Measurements from ENCODE around the gene TRPM8.

TRPM8 gene

GRCh38 chr2:234002281-234002680 is 85.1 kb downstream of the TRPM8 start:
- DNase-seq (ENCODE audit: low read depth), result no peak

- no peak for DNase-seq (ENCODE audit: low read depth)
Measured at GRCh38 chr2:234003972-234004617, 86.9 kb downstream of the TRPM8 start.

GRCh38 chr2:234005126-234005525 is 88.0 kb downstream of the TRPM8 start:
- DNase-seq (ENCODE audit: low read depth), result no peak

- no peak for DNase-seq (ENCODE audit: low read depth)
Measured at GRCh38 chr2:234006501-234006900, 89.3 kb downstream of the TRPM8 start.

- no peak for DNase-seq (ENCODE audit: low read depth)
Measured at GRCh38 chr2:234014427-234014826, 97.3 kb downstream of the TRPM8 start.

GRCh38 chr2:234015861-234016260 is 98.7 kb downstream of the TRPM8 start:
- DNase-seq (ENCODE audit: low read depth), result no peak

- no peak for DNase-seq (ENCODE audit: low read depth)
Measured at GRCh38 chr2:234019896-234020295, 102.7 kb downstream of the TRPM8 start.

GRCh38 chr2:234020332-234020731 is 103.2 kb downstream of the TRPM8 start:
- DNase-seq (ENCODE audit: low read depth), result no peak

GRCh38 chr2:234022424-234022823 is 105.3 kb downstream of the TRPM8 start:
- DNase-seq (ENCODE audit: low read depth), result no peak

- no peak for DNase-seq (ENCODE audit: low read depth)
Measured at GRCh38 chr2:234024304-234024703, 107.1 kb downstream of the TRPM8 start.

- DNase-seq (ENCODE audit: low read depth), result no peak
Measured at GRCh38 chr2:234025466-234025865, 108.3 kb downstream of the TRPM8 start.

GRCh38 chr2:234025891-234026401 is 108.8 kb downstream of the TRPM8 start:
- no peak for DNase-seq (ENCODE audit: low read depth)

- no peak for DNase-seq (ENCODE audit: low read depth)
Measured at GRCh38 chr2:234026693-234027254, 109.6 kb downstream of the TRPM8 start.

- no peak for DNase-seq (ENCODE audit: low read depth)
Measured at GRCh38 chr2:234027641-234028040, 110.5 kb downstream of the TRPM8 start.

GRCh38 chr2:234029150-234029733 is 112.1 kb downstream of the TRPM8 start:
- DNase-seq (ENCODE audit: low read depth), result no peak

- no peak for DNase-seq (ENCODE audit: low read depth)
Measured at GRCh38 chr2:234031207-234031606, 114.0 kb downstream of the TRPM8 start.

- DNase-seq (ENCODE audit: low read depth), result no peak
Measured at GRCh38 chr2:234032279-234032856, 115.2 kb downstream of the TRPM8 start.

- DNase-seq (ENCODE audit: low read depth), result no peak
Measured at GRCh38 chr2:234033174-234033573, 116.0 kb downstream of the TRPM8 start.

GRCh38 chr2:234033885-234034284 is 116.7 kb downstream of the TRPM8 start:
- no peak for DNase-seq (ENCODE audit: low read depth)

- no peak for DNase-seq (ENCODE audit: low read depth)
Measured at GRCh38 chr2:234038076-234038802, 121.1 kb downstream of the TRPM8 start.

GRCh38 chr2:234044157-234044556 is 127.0 kb downstream of the TRPM8 start:
- DNase-seq (ENCODE audit: low read depth), result no peak

GRCh38 chr2:234046521-234046920 is 129.3 kb downstream of the TRPM8 start:
- DNase-seq (ENCODE audit: low read depth), result no peak

All from stimulated activated CD8-positive, alpha-beta memory T cell treated with anti-CD3 and anti-CD28 coated beads, Interleukin-15, amount 100 ng/mL, for 24 hours (primary cell).